Head of caudate nucleus (tissue), 42 donors: ENCODE measurements around the gene SLC10A2.
"Not testable (repeated sequence)": the region's sequence is repeated elsewhere in the genome, so short reads cannot be mapped to it uniquely, and the experiment has no call there.

Source experiments
- DNase-seq, 42 donors: peaks; one replicate each; pipeline versions ENCODE4 v3.0.0 to v3.0.0-alpha.2; 2020 to 2021; ENCODE audit warnings: mixed read lengths in 7 of 42
- intact Hi-C: fragments of 100-400 bp; cut with DNase I; formaldehyde crosslinking; loops from one replicate; pipeline ENCODE4 v1.15.0; 2022

SLC10A2 gene

GRCh38 chr13:103066079-103066780, at the start of gene SLC10A2:
Gene SLC10A2 (minus strand): TSS chr13:103066417. CDS start chr13:103066249, 168 bp downstream.
- DNase-seq: no peak
- intact Hi-C loops: no loop called here

- no peak for DNase-seq
- intact Hi-C loops: no loop called here
These were observed 41.4 kb upstream of the SLC10A2 start for GRCh38 chr13:103107580-103107979.

- intact Hi-C loops: no loop called here
- DNase-seq: no peak
These were observed 38.1 kb upstream of the SLC10A2 start for GRCh38 chr13:103104340-103104739.

- DNase-seq, intact Hi-C loops: not testable (repeated sequence)
These were observed 37.2 kb upstream of the SLC10A2 start for GRCh38 chr13:103103456-103103855.

GRCh38 chr13:103102482-103102881, 36.3 kb upstream of the SLC10A2 start:
- intact Hi-C loops: no loop called here
- DNase-seq: no peak

- peak in 32 of 42 donors; percentile 8 to 72 (median 32) for DNase-seq
- intact Hi-C loops: no loop called here
These were observed 35.7 kb upstream of the SLC10A2 start for GRCh38 chr13:103101901-103102300.

GRCh38 chr13:103101500-103101899, 35.3 kb upstream of the SLC10A2 start:
- intact Hi-C loops: no loop called here
- DNase-seq: no peak

GRCh38 chr13:103100830-103101229, 34.6 kb upstream of the SLC10A2 start:
- DNase-seq: no peak
- intact Hi-C loops: no loop called here

- intact Hi-C loops: no loop called here
- no peak for DNase-seq
These were observed 33.6 kb upstream of the SLC10A2 start for GRCh38 chr13:103099722-103100293.

GRCh38 chr13:103098535-103098934, 32.3 kb upstream of the SLC10A2 start:
- DNase-seq: no peak
- intact Hi-C loops: no loop called here

GRCh38 chr13:103097366-103097928, 31.2 kb upstream of the SLC10A2 start:
- intact Hi-C loops: no loop called here
- DNase-seq: peak in 41 of 42 donors; percentile 22 to 90 (median 74)

- DNase-seq, intact Hi-C loops: not testable (repeated sequence)
These were observed 27.4 kb upstream of the SLC10A2 start for GRCh38 chr13:103093649-103094048.

- intact Hi-C loops: no loop called here
- no peak for DNase-seq
These were observed 21.1 kb upstream of the SLC10A2 start for GRCh38 chr13:103087275-103087674.

GRCh38 chr13:103081435-103081834, 15.2 kb upstream of the SLC10A2 start:
- DNase-seq: no peak
- intact Hi-C loops: no loop called here

GRCh38 chr13:103078158-103078557, 11.9 kb upstream of the SLC10A2 start:
- intact Hi-C loops: no loop called here
- no peak for DNase-seq

- intact Hi-C loops: no loop called here
- no peak for DNase-seq
These were observed 2.6 kb upstream of the SLC10A2 start for GRCh38 chr13:103068836-103069235.

- DNase-seq: no peak
- intact Hi-C loops: no loop called here
These were observed 1.7 kb upstream of the SLC10A2 start for GRCh38 chr13:103067751-103068555.

- intact Hi-C loops: no loop called here
These were observed 646 bp upstream of the SLC10A2 start for GRCh38 chr13:103066781-103067345.

GRCh38 chr13:103063376-103063775, 2.8 kb downstream of the SLC10A2 start:
- intact Hi-C loops: no loop called here
- no peak for DNase-seq

More at GRCh38 chr13:103066781-103067345, 646 bp upstream of the SLC10A2 start:
- DNase-seq: no peak
